Retina (tissue), 1 donor: ENCODE data around the gene MTHFD1.
"Not testable (repeated sequence)": the region's sequence is repeated elsewhere in the genome, so short reads cannot be mapped to it uniquely, and the experiment has no call there.

Source experiments
- DNase-seq: peaks from one replicate; pipeline ENCODE4 v3.0.0-alpha.2; 2016

Gene MTHFD1

GRCh38 chr14:64387782-64388532 lies at the start of gene MTHFD1:
TSS of gene MTHFD1 (plus strand) at chr14:64388353. CDS start at chr14:64388428, 75 bp downstream.
- peak; percentile 97 for DNase-seq

DNA sequence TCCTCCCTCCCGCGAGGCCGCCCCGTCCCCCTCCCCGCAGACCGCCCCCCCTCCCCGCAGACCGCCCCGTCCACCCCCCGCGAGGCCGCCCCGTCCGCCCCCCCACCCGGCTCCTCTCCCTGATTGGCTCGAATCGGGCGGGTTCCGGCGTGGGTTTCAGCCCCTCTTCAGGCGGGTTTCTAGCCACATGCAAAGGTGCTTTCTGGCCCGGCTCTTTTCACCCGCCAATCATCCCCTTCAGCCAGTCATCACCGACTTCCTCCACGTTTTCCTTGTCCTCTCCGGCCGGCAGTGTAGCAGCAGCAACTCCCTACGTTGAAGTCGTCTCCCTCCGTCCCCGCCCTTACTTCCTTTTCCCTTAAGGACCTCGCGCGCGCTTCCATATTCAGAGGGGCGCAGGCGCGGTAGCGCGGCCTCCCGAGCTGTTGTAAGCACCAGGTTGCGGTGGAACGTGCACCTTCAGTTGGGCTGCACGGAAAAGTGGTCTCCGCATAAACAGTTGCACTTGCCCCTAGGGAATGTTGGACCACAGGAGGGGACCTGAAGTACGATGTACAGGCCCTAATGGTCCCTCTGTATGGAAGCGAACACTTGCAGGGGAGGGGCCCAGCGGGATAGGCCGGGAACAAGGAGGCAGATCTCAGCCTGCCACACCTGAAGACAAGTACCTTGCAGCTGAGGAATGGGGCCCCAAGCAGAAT lies 49.4 kb upstream of the MTHFD1 start:
- DNase-seq, result peak; percentile 95

GRCh38 chr14:64340560-64341196 lies 47.5 kb upstream of the MTHFD1 start:
- DNase-seq, result no peak

GRCh38 chr14:64347748-64348147 lies 40.4 kb upstream of the MTHFD1 start:
- DNase-seq, result no peak

GRCh38 chr14:64349741-64350490 lies 38.2 kb upstream of the MTHFD1 start:
- DNase-seq, result no peak

GRCh38 chr14:64363265-64363846 lies 24.8 kb upstream of the MTHFD1 start:
- no peak for DNase-seq

DNA sequence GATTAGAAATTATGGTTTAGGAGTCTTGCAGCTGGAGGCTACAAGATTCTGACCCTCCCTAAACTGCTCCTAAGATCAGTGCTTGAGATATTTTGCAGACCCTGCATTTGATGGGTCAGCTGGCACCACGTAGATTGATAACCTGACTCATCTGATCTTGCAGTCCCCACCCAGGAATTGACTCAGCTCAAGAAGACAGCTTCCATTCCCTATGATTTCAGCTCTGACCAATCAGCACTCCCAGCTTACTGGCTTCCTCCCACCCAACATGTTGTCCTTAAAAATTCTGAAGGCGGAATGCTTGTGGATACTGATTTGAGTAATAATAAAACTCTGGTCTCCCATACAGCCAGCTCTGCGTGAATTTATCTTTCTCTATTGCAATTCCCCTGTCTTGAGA lies 23.2 kb upstream of the MTHFD1 start:
- no peak for DNase-seq

- DNase-seq, result not testable (repeated sequence)
These were observed 22.7 kb upstream of the MTHFD1 start for GRCh38 chr14:64365358-64365889.

DNA sequence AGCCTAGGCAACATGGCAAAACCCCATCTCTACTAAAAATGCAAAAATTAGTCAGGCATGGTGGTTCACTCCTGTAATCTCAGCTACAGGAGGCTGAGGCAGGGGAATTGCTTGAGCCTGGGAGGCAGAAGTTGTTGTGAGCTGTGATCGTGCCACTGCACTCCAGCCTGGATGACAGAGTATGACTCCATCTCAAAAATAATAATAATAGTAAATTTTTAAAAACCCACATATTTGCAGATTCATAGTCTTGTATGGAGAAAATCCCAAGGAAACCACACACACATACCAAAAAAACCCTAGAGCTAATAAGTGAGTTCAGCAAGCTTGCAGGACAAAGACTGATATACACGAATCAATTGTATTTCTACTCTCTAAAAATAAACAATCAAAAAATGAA lies 19.0 kb upstream of the MTHFD1 start:
- DNase-seq, result no peak

DNA sequence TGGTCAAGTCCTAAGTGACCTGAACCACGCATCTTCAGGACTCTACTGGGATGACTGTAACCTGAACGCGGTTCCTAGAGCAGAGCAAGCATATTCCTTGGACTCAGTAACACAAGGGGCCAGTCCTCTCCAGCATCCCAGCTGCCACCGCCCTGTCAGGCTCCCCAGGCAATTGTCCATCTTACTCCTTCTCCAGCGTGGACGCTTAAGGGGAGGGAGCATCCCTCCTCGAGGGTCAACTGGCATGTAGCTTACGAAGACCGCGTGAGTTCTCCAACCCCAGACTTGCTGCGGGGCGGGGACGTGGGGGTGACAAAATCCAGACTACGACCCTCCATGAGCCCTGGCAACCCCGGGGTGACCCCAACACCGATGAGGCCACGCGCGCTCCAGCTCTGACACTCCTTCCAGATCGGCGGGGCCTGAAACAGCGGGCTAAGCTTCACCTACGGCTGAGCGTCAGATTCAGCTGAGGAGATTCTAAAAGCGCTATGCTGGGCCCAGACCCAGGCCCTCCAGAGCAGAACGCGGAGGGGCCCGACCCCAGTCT lies 846 bp upstream of the MTHFD1 start:
- DNase-seq, result peak; percentile 92

DNA sequence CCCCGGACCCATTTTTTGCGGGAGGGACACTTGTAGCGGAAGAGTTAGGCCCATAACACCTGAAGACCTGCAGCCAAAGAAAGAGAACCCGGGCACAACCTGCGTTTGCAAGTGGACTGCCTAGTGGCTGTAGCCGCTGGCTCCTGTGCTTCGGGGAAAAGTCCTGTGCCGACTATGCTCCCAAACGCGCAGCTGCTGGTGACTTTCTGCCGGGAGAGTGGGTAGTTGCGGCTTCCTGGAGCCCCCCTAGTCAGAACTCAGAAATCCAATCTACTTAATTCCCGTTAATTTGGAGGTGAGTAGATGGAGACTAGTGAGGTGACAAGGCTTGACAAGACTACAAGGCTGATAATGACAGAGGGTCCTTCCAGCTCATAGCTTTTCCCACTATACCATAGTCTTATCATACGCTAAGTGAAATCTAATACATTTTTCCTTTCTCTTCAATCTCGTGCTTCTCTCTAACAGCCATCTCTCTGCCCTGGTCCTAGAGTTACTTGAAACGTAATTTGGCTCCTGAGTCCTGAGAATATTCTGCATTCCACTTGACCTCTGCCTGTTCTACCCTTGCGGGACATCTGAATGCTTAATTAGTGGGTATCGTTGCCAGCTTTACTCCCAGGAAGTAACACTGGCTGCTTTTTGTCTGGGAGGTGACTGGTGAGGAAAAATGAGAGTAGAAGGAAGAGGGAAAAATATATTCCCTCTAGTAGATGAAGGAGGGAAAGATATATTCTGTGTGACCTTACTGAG lies 556 bp downstream of the MTHFD1 start:
- DNase-seq, result no peak

DNA sequence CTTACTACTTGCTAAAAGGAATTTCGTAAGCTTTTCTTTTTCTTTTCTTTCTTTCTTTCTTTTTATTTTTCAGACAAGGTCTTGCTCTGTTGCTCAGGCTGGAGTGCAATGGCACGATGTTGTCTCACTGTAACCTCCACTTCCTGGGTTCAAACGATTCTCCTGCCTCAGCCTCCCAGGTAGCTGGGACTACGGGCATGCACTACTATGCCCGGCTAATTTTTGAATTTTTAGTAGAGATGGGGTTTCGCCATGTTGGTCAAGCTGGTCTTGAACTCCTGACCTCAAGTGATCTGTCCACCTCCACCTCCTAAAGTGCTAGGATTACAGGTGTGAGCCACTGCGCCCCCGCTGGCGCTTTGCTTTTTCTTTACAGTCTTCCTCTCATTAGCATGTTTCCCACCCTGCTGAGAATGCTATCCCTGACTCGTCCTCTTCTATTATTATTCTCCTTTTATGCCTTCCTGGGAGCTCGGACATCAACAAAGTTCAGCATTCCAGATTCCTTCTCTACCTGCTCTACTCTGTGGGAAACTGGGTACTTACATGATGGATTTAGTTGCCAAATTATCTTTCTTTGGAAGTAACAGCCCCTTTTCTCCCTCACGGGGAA lies 3.1 kb downstream of the MTHFD1 start:
- DNase-seq, result no peak

- DNase-seq, result no peak
These were observed 3.8 kb downstream of the MTHFD1 start for GRCh38 chr14:64391986-64392385.

- DNase-seq, result not testable (repeated sequence)
These were observed 5.1 kb downstream of the MTHFD1 start for GRCh38 chr14:64393189-64393726.

DNA sequence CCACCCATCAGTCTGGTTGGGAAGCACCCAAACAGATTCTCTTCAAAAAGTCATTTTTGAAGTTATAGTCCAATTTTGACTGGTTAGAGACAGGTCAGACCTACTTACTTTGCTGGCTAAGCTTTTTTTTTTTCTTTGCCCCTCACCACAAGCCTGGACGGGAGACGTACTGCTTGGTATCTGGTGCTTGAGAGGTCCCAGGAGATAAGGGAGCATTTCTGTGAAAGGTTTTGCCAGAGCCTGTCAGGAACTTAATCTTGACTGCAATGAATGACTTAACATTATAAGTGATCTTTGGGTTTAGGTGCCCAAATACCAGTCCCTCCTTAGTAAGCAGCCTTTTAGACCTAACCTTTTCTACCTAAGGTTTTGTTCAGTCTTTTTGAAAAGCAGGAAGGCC lies 6.3 kb downstream of the MTHFD1 start:
- no peak for DNase-seq

DNA sequence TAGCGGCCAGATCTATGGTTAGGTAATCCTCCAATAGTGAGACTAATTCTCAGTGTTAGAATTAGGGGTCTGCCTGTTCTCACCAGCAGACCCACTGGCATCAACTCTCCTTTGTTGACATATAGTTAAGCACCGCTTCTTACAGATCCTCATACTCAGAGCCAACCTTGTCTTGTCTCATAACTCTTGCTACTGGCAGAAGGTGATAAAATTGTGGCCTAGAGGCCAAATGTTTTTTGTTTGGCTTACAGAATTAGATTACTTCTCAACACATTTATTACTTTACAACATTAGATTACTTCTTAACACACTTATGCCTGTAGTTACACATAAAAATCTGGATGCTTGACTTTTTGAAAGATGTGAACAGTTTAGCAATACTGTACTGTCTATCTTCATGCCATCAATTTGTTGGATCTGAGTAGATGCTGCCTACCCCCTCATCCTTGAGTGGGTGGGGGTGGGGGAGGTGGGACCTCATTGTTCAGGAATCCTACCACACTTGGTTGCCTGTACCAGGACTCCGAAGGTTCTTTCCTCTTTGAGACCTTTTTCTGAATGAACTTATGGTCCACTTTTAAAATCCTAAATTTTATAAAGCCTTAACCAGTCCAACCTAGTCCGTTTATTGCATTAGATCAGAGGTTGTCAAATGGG lies 7.0 kb downstream of the MTHFD1 start:
- DNase-seq, result no peak

GRCh38 chr14:64400829-64401459 lies 12.8 kb downstream of the MTHFD1 start:
- no peak for DNase-seq

DNA sequence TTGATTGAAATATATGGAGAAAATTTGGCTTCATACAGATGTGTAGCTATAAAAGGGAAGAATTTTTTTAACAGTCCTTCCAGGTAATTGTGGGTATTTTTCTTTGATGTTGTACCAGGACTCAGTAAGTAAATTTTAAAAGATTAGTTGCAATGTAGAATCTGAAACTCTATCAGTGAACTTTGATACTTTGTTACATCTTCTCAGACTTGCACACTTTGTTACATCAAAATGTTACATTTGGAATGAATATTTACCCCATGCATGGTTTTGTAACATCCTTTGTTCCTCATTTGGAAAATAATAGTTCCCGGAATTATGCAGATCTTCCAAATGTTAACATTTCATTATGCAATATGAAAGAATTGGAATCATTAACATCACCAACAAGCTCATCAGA lies 13.8 kb downstream of the MTHFD1 start:
- no peak for DNase-seq

DNA sequence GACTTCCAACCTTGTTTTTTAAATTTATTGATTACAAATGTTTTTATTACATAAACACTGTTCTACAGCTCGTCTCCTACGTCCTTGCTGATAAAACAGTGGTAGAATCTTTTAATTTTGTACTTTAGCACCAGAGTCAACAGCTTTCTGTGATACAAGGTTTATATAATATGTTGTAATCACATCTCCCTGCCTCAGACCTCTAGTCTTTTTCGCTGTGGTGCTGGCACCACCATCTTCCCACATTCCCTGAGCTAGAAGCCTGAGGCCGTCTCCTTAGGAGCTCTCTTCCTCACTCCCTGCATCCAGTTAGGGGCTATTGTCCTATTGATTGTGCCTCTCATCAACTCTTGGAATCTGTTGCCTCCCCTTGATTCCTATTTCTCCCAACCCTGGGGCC lies 17.1 kb downstream of the MTHFD1 start:
- no peak for DNase-seq

DNA sequence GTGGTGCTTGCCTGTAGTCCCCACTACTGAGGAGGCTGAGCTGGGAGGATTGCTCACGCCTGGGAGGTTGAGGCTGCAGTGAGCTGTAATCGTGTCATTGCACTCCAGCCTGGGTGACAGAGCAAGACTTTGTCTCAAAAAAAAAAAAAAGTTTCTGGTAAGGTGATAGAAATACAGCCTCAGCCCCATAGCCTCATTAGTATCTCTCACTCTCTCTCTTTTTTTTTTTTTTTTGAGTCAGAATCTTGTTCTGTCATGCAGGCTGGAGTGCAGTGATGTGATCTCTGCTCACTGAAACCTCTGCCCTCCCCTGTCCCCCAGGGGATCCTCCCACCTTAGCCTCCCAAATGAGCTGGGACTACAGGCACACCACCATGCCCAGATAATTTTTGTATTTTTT lies 19.2 kb downstream of the MTHFD1 start:
- no peak for DNase-seq
